Measurements from ENCODE around the gene PDIA6. TPM values are rescaled to one million over a fixed set of nuclear protein-coding genes. Genes with fewer than 3 reads are reported as not detected.
A peak's percentile ranks its signal among the peaks of the same experiment; 100 is the strongest.

Gene PDIA6
- total RNA-seq, 1 experiment from 2014 or later, result 384 TPM

DNA sequence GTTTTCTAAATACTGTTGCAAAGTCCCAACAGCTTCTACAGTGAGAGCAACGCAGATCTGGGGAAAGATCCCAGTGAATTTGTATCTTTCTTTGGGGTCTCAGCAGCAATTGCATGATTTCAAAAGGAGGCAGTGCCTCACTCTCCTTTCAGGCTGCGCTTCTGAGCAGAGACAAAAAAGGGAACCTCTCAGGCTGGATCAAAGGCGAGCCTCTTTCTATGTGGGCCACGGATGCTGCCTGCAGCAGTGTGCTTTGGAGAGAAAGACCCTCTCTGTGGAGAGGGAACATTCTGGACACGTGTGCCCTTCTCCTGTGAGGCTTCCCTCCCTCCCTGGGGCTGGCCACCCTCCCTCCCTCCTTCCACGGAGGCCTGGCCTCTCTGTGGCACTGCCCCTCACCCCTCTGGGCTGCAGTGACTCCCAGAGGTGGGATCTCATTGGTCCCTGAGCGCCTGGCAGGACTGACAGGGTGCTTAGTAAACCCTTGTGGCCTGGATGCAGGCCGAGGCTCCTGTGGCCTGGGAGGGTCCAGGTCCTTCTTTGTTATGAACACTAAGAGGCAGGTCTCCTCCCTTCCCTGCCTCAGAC lies 21.6 kb upstream of the PDIA6 start:
- H3K27me3 ChIP-seq (replicated peaks; ENCODE audit: control insufficient read depth, insufficient read depth, low read length), result no peaks in the 10 kb centered on the region
- H3K4me1 ChIP-seq, result no peaks in the 10 kb centered on the region
- H3K36me3 ChIP-seq (ENCODE audit: control insufficient read depth, insufficient read depth, low read length), result no peaks in the 10 kb centered on the region
- ChIA-PET CTCF (no interaction called here), POLR2A (no interaction called here)
- no peak overlapping the region for H3K4me3 Mint-ChIP-seq (ENCODE audit: unreplicated experiment)
- intact Hi-C loops (cut with micrococcal nuclease; ENCODE audit: unreplicated experiment), result no loop called here
- H3K9me3 Mint-ChIP-seq (ENCODE audit: unreplicated experiment), result no peaks in the 10 kb centered on the region
- no peak overlapping the region for H3K27ac Mint-ChIP-seq (ENCODE audit: unreplicated experiment)
- H3K9me3 ChIP-seq, result no peaks in the 10 kb centered on the region
- H3K36me3 Mint-ChIP-seq (ENCODE audit: insufficient read depth, unreplicated experiment), result no peaks in the 10 kb centered on the region
- TF ChIP-seq, protein P1, sequence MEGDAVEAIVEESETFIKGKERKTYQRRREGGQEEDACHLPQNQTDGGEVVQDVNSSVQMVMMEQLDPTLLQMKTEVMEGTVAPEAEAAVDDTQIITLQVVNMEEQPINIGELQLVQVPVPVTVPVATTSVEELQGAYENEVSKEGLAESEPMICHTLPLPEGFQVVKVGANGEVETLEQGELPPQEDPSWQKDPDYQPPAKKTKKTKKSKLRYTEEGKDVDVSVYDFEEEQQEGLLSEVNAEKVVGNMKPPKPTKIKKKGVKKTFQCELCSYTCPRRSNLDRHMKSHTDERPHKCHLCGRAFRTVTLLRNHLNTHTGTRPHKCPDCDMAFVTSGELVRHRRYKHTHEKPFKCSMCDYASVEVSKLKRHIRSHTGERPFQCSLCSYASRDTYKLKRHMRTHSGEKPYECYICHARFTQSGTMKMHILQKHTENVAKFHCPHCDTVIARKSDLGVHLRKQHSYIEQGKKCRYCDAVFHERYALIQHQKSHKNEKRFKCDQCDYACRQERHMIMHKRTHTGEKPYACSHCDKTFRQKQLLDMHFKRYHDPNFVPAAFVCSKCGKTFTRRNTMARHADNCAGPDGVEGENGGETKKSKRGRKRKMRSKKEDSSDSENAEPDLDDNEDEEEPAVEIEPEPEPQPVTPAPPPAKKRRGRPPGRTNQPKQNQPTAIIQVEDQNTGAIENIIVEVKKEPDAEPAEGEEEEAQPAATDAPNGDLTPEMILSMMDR (IDR thresholded peaks at IDR 0.05; ENCODE audit: insufficient read depth in 1 of 2, low read depth in 1 of 2, low read length in 1 of 2, severe bottlenecking in 1 of 2, unreplicated experiment in 1 of 2), result no peak
- H3K4me1 Mint-ChIP-seq (ENCODE audit: low read depth, unreplicated experiment), result no peaks in the 10 kb centered on the region
- peaks cover 8% of the 10 kb centered on the region for H3K27me3 Mint-ChIP-seq (ENCODE audit: insufficient read depth, unreplicated experiment)
- DNase-seq, result no peak
- H3K4me3 ChIP-seq (ENCODE audit: low read depth, low read length), result no peak overlapping the region
- BruUV-seq (replicated peaks), result no TSS peak

DNA sequence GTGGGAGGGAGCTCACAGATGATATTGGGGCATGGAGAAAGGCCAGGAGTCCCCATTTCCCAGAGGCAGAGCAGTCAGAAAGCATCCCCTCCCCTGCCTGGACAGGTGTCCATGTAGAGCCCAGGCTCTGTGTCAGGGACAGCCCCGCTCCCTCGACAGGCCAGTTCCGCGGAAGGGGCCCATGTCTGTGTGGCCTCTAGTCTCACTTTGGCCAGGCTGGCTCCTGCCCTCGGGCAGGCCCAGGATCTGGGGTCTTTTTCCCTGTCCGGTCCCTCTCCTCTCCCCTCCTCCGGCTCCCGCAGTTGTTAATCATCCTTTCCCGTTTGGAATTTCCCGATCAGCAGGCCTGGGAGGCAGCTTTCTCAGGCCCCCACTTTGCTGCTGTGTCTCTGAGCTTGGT lies 20.4 kb upstream of the PDIA6 start:
- Mint-ChIP-seq H3K36me3 (ENCODE audit: insufficient read depth, unreplicated experiment) (no peaks in the 10 kb centered on the region), H3K4me3 (ENCODE audit: unreplicated experiment) (no peak overlapping the region), H3K27me3 (ENCODE audit: insufficient read depth, unreplicated experiment) (peaks cover 13% of the 10 kb centered on the region), H3K4me1 (ENCODE audit: low read depth, unreplicated experiment) (no peaks in the 10 kb centered on the region), H3K9me3 (ENCODE audit: unreplicated experiment) (no peaks in the 10 kb centered on the region), H3K27ac (ENCODE audit: unreplicated experiment) (no peak overlapping the region)
- H3K36me3 ChIP-seq (ENCODE audit: control insufficient read depth, insufficient read depth, low read length), result no peaks in the 10 kb centered on the region
- no peaks in the 10 kb centered on the region for H3K27me3 ChIP-seq (replicated peaks; ENCODE audit: control insufficient read depth, insufficient read depth, low read length)
- DNase-seq, result no peak
- H3K9me3 ChIP-seq, result no peaks in the 10 kb centered on the region
- TF ChIP-seq, protein P1 (IDR thresholded peaks at IDR 0.05; ENCODE audit: insufficient read depth in 1 of 2, low read depth in 1 of 2, low read length in 1 of 2, severe bottlenecking in 1 of 2, unreplicated experiment in 1 of 2), result no peak
- ChIA-PET CTCF (interaction anchor here (0.5 to 1.7 kb wide), 35 partner anchors 9 to 751 kb away, joined by 3 to 39 read pairs (median 5); partner anchors contain the start of gene KCNF1), POLR2A (no interaction called here)
- no peaks in the 10 kb centered on the region for H3K4me1 ChIP-seq
- BruUV-seq (replicated peaks), result no TSS peak
- intact Hi-C loops (cut with micrococcal nuclease; ENCODE audit: unreplicated experiment), result loop anchor here (2.0 kb wide), 1 partner anchor 196 kb away; no protein-coding TSS in a partner anchor
- no peak overlapping the region for H3K4me3 ChIP-seq (ENCODE audit: low read depth, low read length)

DNA sequence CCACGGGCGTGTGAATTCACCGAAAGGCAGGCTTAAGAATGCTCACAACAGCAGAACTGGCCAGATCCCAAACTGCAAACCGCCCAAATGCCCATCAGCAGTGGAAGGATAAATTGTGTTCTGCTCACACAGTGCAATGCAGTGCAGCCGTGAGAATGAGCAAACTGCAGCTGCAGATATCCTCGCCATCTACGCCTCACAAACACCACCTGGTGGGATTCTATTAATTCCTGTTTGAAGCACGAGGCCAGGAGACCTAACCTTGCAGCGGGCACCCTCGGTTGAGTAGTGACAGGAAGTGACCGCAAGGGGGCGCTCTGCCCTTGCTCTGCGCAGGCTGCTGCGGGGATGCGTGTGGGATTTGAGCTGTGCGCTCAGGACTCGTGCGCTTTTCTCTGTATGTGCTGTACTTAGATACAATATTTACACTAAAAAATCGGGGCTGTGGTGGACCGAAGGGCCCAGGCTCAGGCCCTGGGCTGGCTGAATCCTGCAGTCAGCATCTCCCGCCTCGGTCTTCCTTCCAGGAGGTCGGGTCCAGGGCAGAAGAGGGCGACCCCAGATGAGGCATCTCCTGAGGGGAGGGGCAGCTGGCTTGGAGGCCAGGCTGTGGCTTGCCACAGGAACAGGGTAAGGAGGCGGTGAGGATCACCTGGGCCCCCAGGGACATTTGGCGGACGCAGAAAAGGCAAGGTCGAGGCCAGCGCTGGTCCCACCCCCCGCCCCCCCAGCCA lies 19.8 kb upstream of the PDIA6 start:
- no peak overlapping the region for H3K27ac Mint-ChIP-seq (ENCODE audit: unreplicated experiment)
- intact Hi-C loops (cut with micrococcal nuclease; ENCODE audit: unreplicated experiment), result loop anchor here (1.0 to 2.0 kb wide), 2 partner anchors 123 to 196 kb away; no protein-coding TSS in a partner anchor

More for the DNA sequence above, 19.8 kb upstream of the PDIA6 start:
- no peaks in the 10 kb centered on the region for H3K4me1 ChIP-seq
- H3K36me3 ChIP-seq (ENCODE audit: control insufficient read depth, insufficient read depth, low read length), result no peaks in the 10 kb centered on the region
- H3K4me1 Mint-ChIP-seq (ENCODE audit: low read depth, unreplicated experiment), result no peaks in the 10 kb centered on the region
- no peak overlapping the region for H3K4me3 Mint-ChIP-seq (ENCODE audit: unreplicated experiment)
- no peak overlapping the region for H3K4me3 ChIP-seq (ENCODE audit: low read depth, low read length)
- no peaks in the 10 kb centered on the region for H3K9me3 ChIP-seq
- no peaks in the 10 kb centered on the region for H3K27me3 ChIP-seq (replicated peaks; ENCODE audit: control insufficient read depth, insufficient read depth, low read length)
- BruUV-seq (replicated peaks), result no TSS peak
- TF ChIP-seq, protein P1 (IDR thresholded peaks at IDR 0.05; ENCODE audit: insufficient read depth in 1 of 2, low read depth in 1 of 2, low read length in 1 of 2, severe bottlenecking in 1 of 2, unreplicated experiment in 1 of 2), result peak; percentile 98
- ChIA-PET CTCF (interaction anchor here (0.5 to 1.7 kb wide), 37 partner anchors 9 to 751 kb away, joined by 3 to 39 read pairs (median 5); partner anchors contain the start of gene KCNF1), POLR2A (no interaction called here)
- peaks cover 15% of the 10 kb centered on the region for H3K27me3 Mint-ChIP-seq (ENCODE audit: insufficient read depth, unreplicated experiment)
- H3K36me3 Mint-ChIP-seq (ENCODE audit: insufficient read depth, unreplicated experiment), result no peaks in the 10 kb centered on the region
- DNase-seq, result peak; percentile 85 to 92
- H3K9me3 Mint-ChIP-seq (ENCODE audit: unreplicated experiment), result no peaks in the 10 kb centered on the region

Data from Caco-2 (cell line).